HepG2 (cell line): ENCODE measurements around the gene IL11RA. TPM values are rescaled to one million over a fixed set of nuclear protein-coding genes. Genes with fewer than 3 reads are reported as not detected.

Source experiments
- BORCS8-MEF2B ChIP-seq: sonication (generic); formaldehyde crosslinking; IDR thresholded peaks from 2 replicates; pipeline ENCODE4 v1.8.0; 2022; ENCODE audit warnings: mild to moderate bottlenecking, missing genetic modification reagents
- GZF1 ChIP-seq: sonication (generic); formaldehyde crosslinking; IDR thresholded peaks from 2 replicates; pipeline ENCODE4 v1.5.1; 2020; ENCODE audit warnings: mild to moderate bottlenecking, missing genetic modification reagents
- KAT2B ChIP-seq: fragments of 150-350 bp; IDR thresholded peaks from 2 replicates; pipeline ENCODE4 v1.6.1; 2014; ENCODE audit warnings: low read depth, low read length, borderline replicate concordance
- KDM1A ChIP-seq: IDR thresholded peaks from 2 replicates; pipeline ENCODE4 v1.6.1; 2016; ENCODE audit warnings: missing compliant biosample characterization
- KLF12 ChIP-seq: sonication (generic); formaldehyde crosslinking; IDR thresholded peaks from 2 replicates; pipeline ENCODE4 v1.4.0; 2020; ENCODE audit warnings: missing genetic modification reagents, borderline replicate concordance
- NR1H2 ChIP-seq: sonication (generic); formaldehyde crosslinking; IDR thresholded peaks from 2 replicates; pipeline ENCODE4 v1.8.1; 2022; ENCODE audit warnings: low read depth, missing genetic modification reagents, borderline replicate concordance
- ZBTB1 ChIP-seq: sonication (generic); formaldehyde crosslinking; IDR thresholded peaks from 2 replicates; pipeline ENCODE4 v1.4.0; 2020; ENCODE audit warnings: missing genetic modification reagents, borderline replicate concordance
- ZNF775 ChIP-seq: sonication (generic); formaldehyde crosslinking; IDR thresholded peaks from 2 replicates; pipeline ENCODE4 v1.4.0; 2020; ENCODE audit warnings: missing genetic modification reagents, mild to moderate bottlenecking, moderate library complexity, borderline replicate concordance
- polyA plus RNA-seq, 8 experiments: library from polyadenylated mRNA; depleted of rRNA in 3 of 8; stranded (reverse) in 7 of 8; unstranded in 1 of 8; fragments of >200 nt; fragmentation: Illumina TruSeq in 4 of 8; extraction: Trizol in 4 of 8; gene quantifications; 2 replicates each; pipeline versions ENCODE4 v1.2.1 to v1.2.3, GENCODE V29; 2011 to 2016; ENCODE audit warnings: low read depth in 4 of 8, missing spikeins in 1 of 8, mixed read lengths in 1 of 8; ENCODE audit not compliant: insufficient read depth in 1 of 8
- total RNA-seq, 5 experiments: library from RNA; depleted of rRNA; stranded (reverse); fragments of >200 nt; fragmentation: Illumina TruSeq; extraction: Trizol; gene quantifications; 2 replicates each; pipeline ENCODE4 v1.2.3, GENCODE V29; 2016; ENCODE audit warnings: low read depth in 1 of 5
- TF ChIP-seq, protein P1 (sequence below): fragments of 450-650 bp; IDR thresholded peaks from 2 replicates; pipeline ENCODE4 v1.6.1; 2017
- TF ChIP-seq, protein P2 (sequence below): sonication (generic); formaldehyde crosslinking; IDR thresholded peaks from 2 replicates; pipeline ENCODE4 v1.4.0; 2020; ENCODE audit warnings: missing genetic modification reagents, borderline replicate concordance
- TF ChIP-seq, protein P3 (sequence below), 2 experiments: sonication (generic) in 1 of 2; formaldehyde crosslinking in 1 of 2; IDR thresholded peaks; 2 replicates each; pipeline versions ENCODE4 v1.4.0 to v1.6.1; 2018 to 2020; ENCODE audit warnings: missing genetic modification reagents in 2 of 2, borderline replicate concordance in 1 of 2, low read depth in 1 of 2, mild to moderate bottlenecking in 1 of 2, missing biosample characterization in 1 of 2
- TF ChIP-seq, protein P4 (sequence below): sonication (generic); formaldehyde crosslinking; IDR thresholded peaks from 2 replicates; pipeline ENCODE4 v1.9.0; 2021; ENCODE audit warnings: missing genetic modification reagents, mild to moderate bottlenecking, borderline replicate concordance

The IL11RA gene
- total and polyA plus RNA-seq, 2 of the 13 experiments (the other 11 are each of a cell fraction or from before 2014, with no cell fraction given), result 2.0 to 4.2 TPM

DNA sequence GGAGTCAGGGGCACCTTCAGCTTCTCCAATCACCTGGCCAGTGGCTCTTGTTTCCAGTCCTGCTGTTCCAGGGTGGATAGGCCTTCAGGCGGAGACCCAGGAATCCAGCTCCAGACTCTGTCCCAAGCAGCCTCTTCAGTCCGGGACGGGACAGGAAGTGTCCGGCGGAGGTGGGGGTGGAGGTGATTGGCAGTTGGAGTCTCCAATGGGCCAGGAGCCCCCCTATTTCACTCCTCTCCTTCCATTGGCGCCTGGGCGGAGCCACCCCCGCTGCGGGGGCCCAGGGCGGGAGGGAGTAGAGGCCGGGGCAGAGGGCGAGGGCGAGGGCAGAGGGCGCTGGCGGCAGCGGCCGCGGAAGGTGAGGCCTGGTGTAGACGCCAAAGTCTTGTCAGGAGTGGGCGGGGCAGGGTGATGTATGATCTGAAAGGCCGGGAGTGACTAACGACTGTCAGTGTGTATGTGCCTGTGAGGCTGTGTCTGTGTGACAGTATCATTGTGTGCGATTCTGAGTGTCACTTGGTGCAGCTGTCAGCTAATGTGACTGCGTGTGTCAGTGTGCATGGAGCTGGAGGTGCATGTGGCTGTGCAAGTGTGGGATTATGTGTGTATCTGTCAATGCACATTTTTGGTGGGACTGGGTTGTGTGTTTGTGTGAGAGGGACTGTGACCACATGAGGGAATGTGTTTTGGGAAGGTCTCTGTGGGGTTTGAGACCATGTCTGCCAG lies at the start of gene IL11RA (continued):
- TF ChIP-seq ZNF775 (CRISPR knock-in tag) (no peak), NR1H2 (CRISPR knock-in tag) (no peak), GZF1 (0 out of 2 replicates have a peak, but pooled peaks have one; percentile 51), KAT2B (no peak), BORCS8-MEF2B (CRISPR knock-in tag) (peak; percentile 27; the same call in 1 of the 2 replicates), KDM1A (CRISPR knock-in tag) (no peak; the same call in 1 of the 2 replicates), KLF12 (CRISPR knock-in tag) (no peak), ZBTB1 (CRISPR knock-in tag) (no peak)
- TF ChIP-seq, protein P1, sequence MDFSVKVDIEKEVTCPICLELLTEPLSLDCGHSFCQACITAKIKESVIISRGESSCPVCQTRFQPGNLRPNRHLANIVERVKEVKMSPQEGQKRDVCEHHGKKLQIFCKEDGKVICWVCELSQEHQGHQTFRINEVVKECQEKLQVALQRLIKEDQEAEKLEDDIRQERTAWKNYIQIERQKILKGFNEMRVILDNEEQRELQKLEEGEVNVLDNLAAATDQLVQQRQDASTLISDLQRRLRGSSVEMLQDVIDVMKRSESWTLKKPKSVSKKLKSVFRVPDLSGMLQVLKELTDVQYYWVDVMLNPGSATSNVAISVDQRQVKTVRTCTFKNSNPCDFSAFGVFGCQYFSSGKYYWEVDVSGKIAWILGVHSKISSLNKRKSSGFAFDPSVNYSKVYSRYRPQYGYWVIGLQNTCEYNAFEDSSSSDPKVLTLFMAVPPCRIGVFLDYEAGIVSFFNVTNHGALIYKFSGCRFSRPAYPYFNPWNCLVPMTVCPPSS, result no peak
- TF ChIP-seq, protein P2, sequence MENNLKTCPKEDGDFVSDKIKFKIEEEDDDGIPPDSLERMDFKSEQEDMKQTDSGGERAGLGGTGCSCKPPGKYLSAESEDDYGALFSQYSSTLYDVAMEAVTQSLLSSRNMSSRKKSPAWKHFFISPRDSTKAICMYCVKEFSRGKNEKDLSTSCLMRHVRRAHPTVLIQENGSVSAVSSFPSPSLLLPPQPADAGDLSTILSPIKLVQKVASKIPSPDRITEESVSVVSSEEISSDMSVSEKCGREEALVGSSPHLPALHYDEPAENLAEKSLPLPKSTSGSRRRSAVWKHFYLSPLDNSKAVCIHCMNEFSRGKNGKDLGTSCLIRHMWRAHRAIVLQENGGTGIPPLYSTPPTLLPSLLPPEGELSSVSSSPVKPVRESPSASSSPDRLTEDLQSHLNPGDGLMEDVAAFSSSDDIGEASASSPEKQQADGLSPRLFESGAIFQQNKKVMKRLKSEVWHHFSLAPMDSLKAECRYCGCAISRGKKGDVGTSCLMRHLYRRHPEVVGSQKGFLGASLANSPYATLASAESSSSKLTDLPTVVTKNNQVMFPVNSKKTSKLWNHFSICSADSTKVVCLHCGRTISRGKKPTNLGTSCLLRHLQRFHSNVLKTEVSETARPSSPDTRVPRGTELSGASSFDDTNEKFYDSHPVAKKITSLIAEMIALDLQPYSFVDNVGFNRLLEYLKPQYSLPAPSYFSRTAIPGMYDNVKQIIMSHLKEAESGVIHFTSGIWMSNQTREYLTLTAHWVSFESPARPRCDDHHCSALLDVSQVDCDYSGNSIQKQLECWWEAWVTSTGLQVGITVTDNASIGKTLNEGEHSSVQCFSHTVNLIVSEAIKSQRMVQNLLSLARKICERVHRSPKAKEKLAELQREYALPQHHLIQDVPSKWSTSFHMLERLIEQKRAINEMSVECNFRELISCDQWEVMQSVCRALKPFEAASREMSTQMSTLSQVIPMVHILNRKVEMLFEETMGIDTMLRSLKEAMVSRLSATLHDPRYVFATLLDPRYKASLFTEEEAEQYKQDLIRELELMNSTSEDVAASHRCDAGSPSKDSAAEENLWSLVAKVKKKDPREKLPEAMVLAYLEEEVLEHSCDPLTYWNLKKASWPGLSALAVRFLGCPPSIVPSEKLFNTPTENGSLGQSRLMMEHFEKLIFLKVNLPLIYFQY (CRISPR knock-in tag), result no peak
- TF ChIP-seq, protein P3, sequence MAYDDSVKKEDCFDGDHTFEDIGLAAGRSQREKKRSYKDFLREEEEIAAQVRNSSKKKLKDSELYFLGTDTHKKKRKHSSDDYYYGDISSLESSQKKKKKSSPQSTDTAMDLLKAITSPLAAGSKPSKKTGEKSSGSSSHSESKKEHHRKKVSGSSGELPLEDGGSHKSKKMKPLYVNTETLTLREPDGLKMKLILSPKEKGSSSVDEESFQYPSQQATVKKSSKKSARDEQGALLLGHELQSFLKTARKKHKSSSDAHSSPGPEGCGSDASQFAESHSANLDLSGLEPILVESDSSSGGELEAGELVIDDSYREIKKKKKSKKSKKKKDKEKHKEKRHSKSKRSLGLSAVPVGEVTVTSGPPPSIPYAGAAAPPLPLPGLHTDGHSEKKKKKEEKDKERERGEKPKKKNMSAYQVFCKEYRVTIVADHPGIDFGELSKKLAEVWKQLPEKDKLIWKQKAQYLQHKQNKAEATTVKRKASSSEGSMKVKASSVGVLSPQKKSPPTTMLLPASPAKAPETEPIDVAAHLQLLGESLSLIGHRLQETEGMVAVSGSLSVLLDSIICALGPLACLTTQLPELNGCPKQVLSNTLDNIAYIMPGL (CRISPR knock-in tag; IDR thresholded peaks at IDR 0.05; ENCODE audit: borderline replicate concordance in 1 of 2, low read depth in 1 of 2), result peak; percentile 39 to 60; a peak in 2 of 4 replicates
- TF ChIP-seq, protein P4, sequence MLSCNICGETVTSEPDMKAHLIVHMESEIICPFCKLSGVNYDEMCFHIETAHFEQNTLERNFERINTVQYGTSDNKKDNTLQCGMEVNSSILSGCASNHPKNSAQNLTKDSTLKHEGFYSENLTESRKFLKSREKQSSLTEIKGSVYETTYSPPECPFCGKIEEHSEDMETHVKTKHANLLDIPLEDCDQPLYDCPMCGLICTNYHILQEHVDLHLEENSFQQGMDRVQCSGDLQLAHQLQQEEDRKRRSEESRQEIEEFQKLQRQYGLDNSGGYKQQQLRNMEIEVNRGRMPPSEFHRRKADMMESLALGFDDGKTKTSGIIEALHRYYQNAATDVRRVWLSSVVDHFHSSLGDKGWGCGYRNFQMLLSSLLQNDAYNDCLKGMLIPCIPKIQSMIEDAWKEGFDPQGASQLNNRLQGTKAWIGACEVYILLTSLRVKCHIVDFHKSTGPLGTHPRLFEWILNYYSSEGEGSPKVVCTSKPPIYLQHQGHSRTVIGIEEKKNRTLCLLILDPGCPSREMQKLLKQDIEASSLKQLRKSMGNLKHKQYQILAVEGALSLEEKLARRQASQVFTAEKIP (CRISPR knock-in tag), result no peak
